ENCODE measurements around the gene PERP. TPM values are rescaled to one million over a fixed set of nuclear protein-coding genes. Genes with fewer than 3 reads are reported as not detected.

The PERP gene
- polyA plus RNA-seq, 1 of the 3 experiments (the other 2 are of a cell fraction): 0.02 TPM

GRCh38 chr6:138087593-138088325, 19.5 kb downstream of the PERP start:
- 7% methylated on average over 5 of the region's 5 CpGs for WGBS (ENCODE audit: low lambda C conversion rate)
- no peaks in the 10 kb centered on the region for H3K27me3 ChIP-seq (ENCODE audit: insufficient read depth)

More at GRCh38 chr6:138087593-138088325, 19.5 kb downstream of the PERP start:
- no peaks in the 10 kb centered on the region for H3K4me1 ChIP-seq (ENCODE audit: control insufficient read depth in 1 of 2, insufficient read depth in 2 of 2, low read depth in 1 of 2, low read length in 1 of 2)
- no peak overlapping the region for H3K4me3 ChIP-seq (ENCODE audit: low read depth in 2 of 2, low read length in 1 of 2)
- no peaks in the 10 kb centered on the region for H3K9me3 ChIP-seq
- no peaks in the 10 kb centered on the region for H3K79me2 ChIP-seq (ENCODE audit: insufficient read depth)
- no peak for TF ChIP-seq CHD2 (IDR thresholded peaks at IDR 0.05; ENCODE audit: low read length, partially characterized antibody)
- no peak for TF ChIP-seq RFX5 (IDR thresholded peaks at IDR 0.05; ENCODE audit: low read length)
- TF ChIP-seq ZBTB33 (IDR thresholded peaks at IDR 0.05; ENCODE audit: borderline replicate concordance, low read depth): no peak
- no peak for TF ChIP-seq TCF12 (IDR thresholded peaks at IDR 0.05)
- no peak for TF ChIP-seq REST (IDR thresholded peaks at IDR 0.05; ENCODE audit: low read depth, low read length)
- no peak for TF ChIP-seq GABPA (IDR thresholded peaks at IDR 0.05; ENCODE audit: low read depth)
- TF ChIP-seq RCOR1 (IDR thresholded peaks at IDR 0.05; ENCODE audit: low read length): no peak
- no peak for TF ChIP-seq RXRA (IDR thresholded peaks at IDR 0.05; ENCODE audit: borderline replicate concordance, low read depth)
- TF ChIP-seq MAX (IDR thresholded peaks at IDR 0.05; ENCODE audit: low read depth): no peak
- no peak for TF ChIP-seq RAD21 (IDR thresholded peaks at IDR 0.05; ENCODE audit: low read length)
- no peak for TF ChIP-seq TEAD4 (IDR thresholded peaks at IDR 0.05; ENCODE audit: borderline replicate concordance, insufficient read depth)
- no peak for TF ChIP-seq SMC3 (IDR thresholded peaks at IDR 0.05; ENCODE audit: low read depth, low read length)
- no peak for TF ChIP-seq FOSL2 (IDR thresholded peaks at IDR 0.05; ENCODE audit: borderline replicate concordance, low read depth)
- no peak for TF ChIP-seq MXI1 (IDR thresholded peaks at IDR 0.05; ENCODE audit: low read depth, low read length)
- DNase-seq: no peak
- no peaks in the 10 kb centered on the region for H3K9me2 ChIP-seq
- no peak overlapping the region for H3K4me2 ChIP-seq
- POLR2A ChIA-PET: no interaction called here
- no peak overlapping the region for H3K9ac ChIP-seq
- no peaks in the 10 kb centered on the region for H3K36me3 ChIP-seq (replicated peaks in 1 of 2; ENCODE audit: control insufficient read depth in 1 of 2, insufficient read depth in 2 of 2, low read length in 1 of 2)
- CTCF ChIA-PET: no interaction called here
- H4K20me1 ChIP-seq (ENCODE audit: insufficient read depth): no peaks in the 10 kb centered on the region
- no peak overlapping the region for H3K27ac ChIP-seq (ENCODE audit: low read depth in 2 of 2, low read length in 1 of 2)
- no peak overlapping the region for H2AFZ ChIP-seq (ENCODE audit: low read depth)
- H3F3A ChIP-seq (replicated peaks; ENCODE audit: insufficient read depth): no peaks in the 10 kb centered on the region

Measured in SK-N-SH (cell line).